ENCODE data around the gene SPOCD1. TPM values are rescaled to one million over a fixed set of nuclear protein-coding genes. Genes with fewer than 3 reads are reported as not detected.

Gene SPOCD1
- total and polyA plus RNA-seq, 4 donors = under 0.01 to 0.19 (median 0.12) TPM; not detected in 1

GRCh38 chr1:31772669-31773248, 43.1 kb downstream of the SPOCD1 start (continued):
- TF ChIP-seq ZBTB33 (IDR thresholded peaks at IDR 0.05) (no peak), HNF4G (IDR thresholded peaks at IDR 0.05) (no peak)

- peaks cover 0 to 3% (median 0%) of the 10 kb centered on the region in 4 donors for H3K9me3 ChIP-seq (ENCODE audit: control insufficient read depth in 4 of 4, low read length in 3 of 4)
- H3K4me3 ChIP-seq (ENCODE audit: low read depth in 1 of 3, low read length in 3 of 3) = no peak overlapping the region
- H3K4me1 ChIP-seq (ENCODE audit: control insufficient read depth in 4 of 4, insufficient read depth in 4 of 4, low read length in 3 of 4) = peaks cover 0 to 11% (median 7%) of the 10 kb centered on the region in 4 donors
- H3K27ac ChIP-seq (ENCODE audit: low read depth in 1 of 2, low read length in 2 of 2) = no peak overlapping the region
- H3K9ac ChIP-seq (ENCODE audit: low read depth in 1 of 2, low read length in 2 of 2) = no peak overlapping the region
- no peaks in the 10 kb centered on the region for H3K36me3 ChIP-seq (ENCODE audit: control insufficient read depth in 4 of 4, insufficient read depth in 3 of 4, low read depth in 1 of 4, low read length in 3 of 4)
- 12% methylated on average over 68 of the region's 68 CpGs for WGBS
- TF ChIP-seq ZBTB33 (IDR thresholded peaks at IDR 0.05) (no peak), FOXA1 (IDR thresholded peaks at IDR 0.05) (no peak), SP1 (IDR thresholded peaks at IDR 0.05) (no peak), RXRA (IDR thresholded peaks at IDR 0.05) (no peak), TAF1 (conservative IDR thresholded peaks at IDR 0.05) (no peak), YY1 (IDR thresholded peaks at IDR 0.05) (no peak), HNF4G (IDR thresholded peaks at IDR 0.05) (no peak)
- DNase-seq (ENCODE audit: low spot score) = no peak
- peaks cover 0 to 14% (median 5%) of the 10 kb centered on the region in 4 donors for H3K27me3 ChIP-seq (ENCODE audit: control insufficient read depth in 4 of 4, insufficient read depth in 4 of 4, low read length in 3 of 4)
Observed at GRCh38 chr1:31771891-31772668, 43.7 kb downstream of the SPOCD1 start.

GRCh38 chr1:31769720-31770390, 46.0 kb downstream of the SPOCD1 start:
- Histone ChIP-seq H3K27me3 (ENCODE audit: control insufficient read depth in 4 of 4, insufficient read depth in 4 of 4, low read length in 3 of 4) (peaks cover 0 to 21% (median 5%) of the 10 kb centered on the region in 4 donors), H3K4me1 (ENCODE audit: control insufficient read depth in 4 of 4, insufficient read depth in 4 of 4, low read length in 3 of 4) (peaks cover 0 to 11% (median 7%) of the 10 kb centered on the region in 4 donors), H3K4me3 (ENCODE audit: low read depth in 1 of 3, low read length in 3 of 3) (no peak overlapping the region), H3K27ac (ENCODE audit: low read depth in 1 of 2, low read length in 2 of 2) (no peak overlapping the region), H3K36me3 (ENCODE audit: control insufficient read depth in 4 of 4, insufficient read depth in 3 of 4, low read depth in 1 of 4, low read length in 3 of 4) (no peaks in the 10 kb centered on the region), H3K9me3 (ENCODE audit: control insufficient read depth in 4 of 4, low read length in 3 of 4) (no peaks in the 10 kb centered on the region), H3K9ac (ENCODE audit: low read depth in 1 of 2, low read length in 2 of 2) (no peak overlapping the region)
- 32% methylated on average over 12 of the region's 12 CpGs for WGBS
- no peak for DNase-seq (ENCODE audit: low spot score)
- no peak for TF ChIP-seq RAD21 (IDR thresholded peaks at IDR 0.05)
- no peak for TF ChIP-seq CTCF (IDR thresholded peaks at IDR 0.05; ENCODE audit: low read depth, low read length, missing input control)
- TF ChIP-seq TAF1 (conservative IDR thresholded peaks at IDR 0.05) = no peak
- TF ChIP-seq FOXA2 (IDR thresholded peaks at IDR 0.05) = no peak
- no peak for TF ChIP-seq HNF4A (conservative IDR thresholded peaks at IDR 0.05)
- no peak for TF ChIP-seq GABPA (IDR thresholded peaks at IDR 0.05 in 1 of 2, conservative IDR thresholded peaks at IDR 0.05 in 1 of 2)
- no peak for TF ChIP-seq ZBTB33 (IDR thresholded peaks at IDR 0.05)
- TF ChIP-seq NR2F2 (IDR thresholded peaks at IDR 0.05) = no peak
- no peak for TF ChIP-seq JUND (IDR thresholded peaks at IDR 0.05)
- no peak for TF ChIP-seq YY1 (IDR thresholded peaks at IDR 0.05)
- TF ChIP-seq REST (IDR thresholded peaks at IDR 0.05) = no peak
- TF ChIP-seq RXRA (IDR thresholded peaks at IDR 0.05) = no peak

Measured in liver (tissue), 9 donors.